SK-N-SH treated with all-trans-retinoic acid at 6 μM for 48 hours (cell line): ENCODE measurements around the gene JMY.

Experiments used
- ATAC-seq: fragments of 200-7000 bp; cut with Tn5 transposase; 3 replicates; pipeline ENCODE4 v1.9.1; 2020; ENCODE audit warnings: mild to moderate bottlenecking, moderate library complexity
- BACH2 ChIP-seq: fragments of 250-450 bp; sonication (Bioruptor Pico); IDR thresholded peaks from 2 replicates; pipeline ENCODE4 v1.9.0; 2021; ENCODE audit warnings: mild to moderate bottlenecking, borderline replicate concordance
- CSDC2 ChIP-seq: fragments of 250-450 bp; sonication (Bioruptor Pico); IDR thresholded peaks from 2 replicates; pipeline ENCODE4 v1.5.0; 2020; ENCODE audit warnings: mild to moderate bottlenecking, moderate library complexity
- CSRNP3 ChIP-seq: fragments of 250-450 bp; sonication (Bioruptor Pico); IDR thresholded peaks from 2 replicates; pipeline ENCODE4 v1.5.1; 2021; ENCODE audit warnings: mild to moderate bottlenecking, moderate library complexity
- ESRRG ChIP-seq: fragments of 250-450 bp; sonication (Bioruptor Pico); IDR thresholded peaks from 2 replicates; pipeline ENCODE4 v1.6.1; 2021; ENCODE audit warnings: mild to moderate bottlenecking
- GLIS3 ChIP-seq: fragments of 250-450 bp; sonication (Bioruptor Pico); IDR thresholded peaks from 2 replicates; pipeline ENCODE4 v1.5.0; 2020; ENCODE audit warnings: mild to moderate bottlenecking, moderate library complexity
- ISL1 ChIP-seq: fragments of 250-450 bp; sonication (Bioruptor Pico); IDR thresholded peaks from 2 replicates; pipeline ENCODE4 v2.1.2; 2022; ENCODE audit warnings: mild to moderate bottlenecking, moderate library complexity
- OSR1 ChIP-seq: fragments of 250-450 bp; sonication (Bioruptor Pico); IDR thresholded peaks from 2 replicates; pipeline ENCODE4 v1.8.0; 2022; ENCODE audit warnings: moderate library complexity, mild to moderate bottlenecking, inconsistent platforms
- POU6F1 ChIP-seq: fragments of 250-450 bp; sonication (Bioruptor Pico); IDR thresholded peaks from 2 replicates; pipeline ENCODE4 v1.8.0; 2021; ENCODE audit warnings: low read depth, mild to moderate bottlenecking, moderate library complexity, borderline replicate concordance
- PPARA ChIP-seq: fragments of 250-450 bp; sonication (Bioruptor Pico); IDR thresholded peaks from 2 replicates; pipeline ENCODE4 v1.5.0; 2020; ENCODE audit warnings: mild to moderate bottlenecking, borderline replicate concordance
- RARB ChIP-seq: fragments of 250-450 bp; sonication (Bioruptor Pico); IDR thresholded peaks from 2 replicates; pipeline ENCODE4 v1.8.0; 2021; ENCODE audit warnings: mild to moderate bottlenecking, moderate library complexity
- SNAI2 ChIP-seq: fragments of 250-450 bp; sonication (Bioruptor Pico); IDR thresholded peaks from 2 replicates; pipeline ENCODE4 v1.5.0; 2020; ENCODE audit warnings: mild to moderate bottlenecking, moderate library complexity
- ZFP3 ChIP-seq: fragments of 250-450 bp; sonication (Bioruptor Pico); IDR thresholded peaks from 2 replicates; pipeline ENCODE4 v1.5.0; 2020; ENCODE audit warnings: mild to moderate bottlenecking, moderate library complexity
- ZFP30 ChIP-seq: fragments of 450-650 bp; formaldehyde crosslinking; IDR thresholded peaks from 2 replicates; pipeline ENCODE4 v1.5.0; 2022; ENCODE audit warnings: mild to moderate bottlenecking, moderate library complexity
- ZNF565 ChIP-seq: fragments of 450-650 bp; formaldehyde crosslinking; conservative IDR thresholded peaks from 2 replicates; pipeline ENCODE4 v1.5.0; 2020; ENCODE audit warnings: low read depth, mild to moderate bottlenecking, moderate library complexity
- ZNF70 ChIP-seq: fragments of 450-650 bp; formaldehyde crosslinking; IDR thresholded peaks from 2 replicates; pipeline ENCODE4 v1.5.0; 2020; ENCODE audit warnings: mild to moderate bottlenecking, moderate library complexity
- ZNF8 ChIP-seq: fragments of 450-650 bp; formaldehyde crosslinking; IDR thresholded peaks from 2 replicates; pipeline ENCODE4 v1.5.0; 2020; ENCODE audit warnings: mild to moderate bottlenecking, moderate library complexity
- TF ChIP-seq, protein P1 (sequence below): fragments of 250-450 bp; sonication (Bioruptor Pico); IDR thresholded peaks from 2 replicates; pipeline ENCODE4 v1.5.0; 2020; ENCODE audit warnings: mild to moderate bottlenecking, moderate library complexity
- TF ChIP-seq, protein P2 (sequence below): fragments of 250-450 bp; sonication (Bioruptor Pico); IDR thresholded peaks from 2 replicates; pipeline ENCODE4 v1.5.1; 2020; ENCODE audit warnings: low read depth, mild to moderate bottlenecking, moderate library complexity
- TF ChIP-seq, protein P3 (sequence below): fragments of 250-450 bp; sonication (Bioruptor Pico); IDR thresholded peaks from 2 replicates; pipeline ENCODE4 v1.8.0; 2020; ENCODE audit warnings: mild to moderate bottlenecking, moderate library complexity, borderline replicate concordance

Gene JMY

DNA sequence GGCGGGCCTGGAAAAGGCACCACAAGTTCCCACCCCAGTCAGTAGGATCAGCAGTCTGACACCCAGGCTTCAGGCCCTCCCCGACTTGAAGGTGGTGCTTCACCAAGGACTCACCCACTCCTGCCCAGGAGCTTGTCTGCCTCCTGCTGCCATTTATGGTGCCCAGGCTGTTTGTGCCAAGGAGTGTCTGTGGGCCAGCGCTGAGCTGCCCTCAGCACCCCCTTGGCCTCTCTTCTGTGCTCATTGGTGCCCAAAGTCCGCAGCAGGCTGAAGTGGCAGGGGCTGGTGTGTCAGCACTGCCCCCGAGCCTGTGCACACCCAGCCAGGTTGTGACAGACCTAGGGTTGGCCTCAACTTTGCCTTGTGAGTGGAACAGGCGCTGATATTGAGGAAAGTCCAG lies 23.5 kb downstream of the JMY start:
- TF ChIP-seq ZNF70 (CRISPR knock-in tag) = no peak
- no peak for TF ChIP-seq ESRRG
- TF ChIP-seq PPARA (CRISPR knock-in tag) = no peak
- TF ChIP-seq ISL1 = no peak
- TF ChIP-seq, protein P1, sequence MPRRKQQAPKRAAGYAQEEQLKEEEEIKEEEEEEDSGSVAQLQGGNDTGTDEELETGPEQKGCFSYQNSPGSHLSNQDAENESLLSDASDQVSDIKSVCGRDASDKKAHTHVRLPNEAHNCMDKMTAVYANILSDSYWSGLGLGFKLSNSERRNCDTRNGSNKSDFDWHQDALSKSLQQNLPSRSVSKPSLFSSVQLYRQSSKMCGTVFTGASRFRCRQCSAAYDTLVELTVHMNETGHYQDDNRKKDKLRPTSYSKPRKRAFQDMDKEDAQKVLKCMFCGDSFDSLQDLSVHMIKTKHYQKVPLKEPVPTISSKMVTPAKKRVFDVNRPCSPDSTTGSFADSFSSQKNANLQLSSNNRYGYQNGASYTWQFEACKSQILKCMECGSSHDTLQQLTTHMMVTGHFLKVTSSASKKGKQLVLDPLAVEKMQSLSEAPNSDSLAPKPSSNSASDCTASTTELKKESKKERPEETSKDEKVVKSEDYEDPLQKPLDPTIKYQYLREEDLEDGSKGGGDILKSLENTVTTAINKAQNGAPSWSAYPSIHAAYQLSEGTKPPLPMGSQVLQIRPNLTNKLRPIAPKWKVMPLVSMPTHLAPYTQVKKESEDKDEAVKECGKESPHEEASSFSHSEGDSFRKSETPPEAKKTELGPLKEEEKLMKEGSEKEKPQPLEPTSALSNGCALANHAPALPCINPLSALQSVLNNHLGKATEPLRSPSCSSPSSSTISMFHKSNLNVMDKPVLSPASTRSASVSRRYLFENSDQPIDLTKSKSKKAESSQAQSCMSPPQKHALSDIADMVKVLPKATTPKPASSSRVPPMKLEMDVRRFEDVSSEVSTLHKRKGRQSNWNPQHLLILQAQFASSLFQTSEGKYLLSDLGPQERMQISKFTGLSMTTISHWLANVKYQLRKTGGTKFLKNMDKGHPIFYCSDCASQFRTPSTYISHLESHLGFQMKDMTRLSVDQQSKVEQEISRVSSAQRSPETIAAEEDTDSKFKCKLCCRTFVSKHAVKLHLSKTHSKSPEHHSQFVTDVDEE (CRISPR knock-in tag) = no peak
- ATAC-seq = no peak

DNA sequence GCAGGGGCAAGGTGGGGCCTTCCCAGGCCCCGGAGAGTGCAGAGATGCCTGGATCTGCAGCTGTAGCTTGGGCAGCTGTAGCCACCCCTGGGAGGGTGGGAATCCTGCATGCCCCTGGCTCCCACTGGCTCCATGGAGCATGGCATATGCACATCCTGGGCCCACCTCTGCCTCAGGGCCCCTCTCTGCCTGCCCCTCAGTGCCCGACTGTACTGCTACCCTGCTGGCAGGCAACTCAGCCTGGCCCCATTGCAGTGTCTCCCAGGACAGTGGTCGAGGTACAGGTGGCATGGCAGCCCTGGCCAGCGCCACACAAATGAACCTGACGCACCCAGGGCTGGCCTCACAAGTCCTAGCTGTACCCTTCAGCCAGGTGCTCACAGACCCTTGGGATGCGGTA lies 23.9 kb downstream of the JMY start:
- ATAC-seq = no peak
- TF ChIP-seq CSRNP3 (no peak), ZFP3 (CRISPR knock-in tag) (no peak), BACH2 (CRISPR knock-in tag) (no peak), PPARA (CRISPR knock-in tag) (no peak), CSDC2 (CRISPR knock-in tag) (no peak), ZNF8 (CRISPR knock-in tag) (no peak), ZFP30 (CRISPR knock-in tag) (no peak), GLIS3 (CRISPR knock-in tag) (no peak)
- TF ChIP-seq, protein P2, sequence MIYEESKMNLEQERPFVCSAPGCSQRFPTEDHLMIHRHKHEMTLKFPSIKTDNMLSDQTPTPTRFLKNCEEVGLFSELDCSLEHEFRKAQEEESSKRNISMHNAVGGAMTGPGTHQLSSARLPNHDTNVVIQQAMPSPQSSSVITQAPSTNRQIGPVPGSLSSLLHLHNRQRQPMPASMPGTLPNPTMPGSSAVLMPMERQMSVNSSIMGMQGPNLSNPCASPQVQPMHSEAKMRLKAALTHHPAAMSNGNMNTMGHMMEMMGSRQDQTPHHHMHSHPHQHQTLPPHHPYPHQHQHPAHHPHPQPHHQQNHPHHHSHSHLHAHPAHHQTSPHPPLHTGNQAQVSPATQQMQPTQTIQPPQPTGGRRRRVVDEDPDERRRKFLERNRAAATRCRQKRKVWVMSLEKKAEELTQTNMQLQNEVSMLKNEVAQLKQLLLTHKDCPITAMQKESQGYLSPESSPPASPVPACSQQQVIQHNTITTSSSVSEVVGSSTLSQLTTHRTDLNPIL (CRISPR knock-in tag) = no peak
- TF ChIP-seq, protein P3, sequence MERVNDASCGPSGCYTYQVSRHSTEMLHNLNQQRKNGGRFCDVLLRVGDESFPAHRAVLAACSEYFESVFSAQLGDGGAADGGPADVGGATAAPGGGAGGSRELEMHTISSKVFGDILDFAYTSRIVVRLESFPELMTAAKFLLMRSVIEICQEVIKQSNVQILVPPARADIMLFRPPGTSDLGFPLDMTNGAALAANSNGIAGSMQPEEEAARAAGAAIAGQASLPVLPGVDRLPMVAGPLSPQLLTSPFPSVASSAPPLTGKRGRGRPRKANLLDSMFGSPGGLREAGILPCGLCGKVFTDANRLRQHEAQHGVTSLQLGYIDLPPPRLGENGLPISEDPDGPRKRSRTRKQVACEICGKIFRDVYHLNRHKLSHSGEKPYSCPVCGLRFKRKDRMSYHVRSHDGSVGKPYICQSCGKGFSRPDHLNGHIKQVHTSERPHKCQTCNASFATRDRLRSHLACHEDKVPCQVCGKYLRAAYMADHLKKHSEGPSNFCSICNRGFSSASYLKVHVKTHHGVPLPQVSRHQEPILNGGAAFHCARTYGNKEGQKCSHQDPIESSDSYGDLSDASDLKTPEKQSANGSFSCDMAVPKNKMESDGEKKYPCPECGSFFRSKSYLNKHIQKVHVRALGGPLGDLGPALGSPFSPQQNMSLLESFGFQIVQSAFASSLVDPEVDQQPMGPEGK = no peak
- TF ChIP-seq, protein P1 (CRISPR knock-in tag) = no peak

DNA sequence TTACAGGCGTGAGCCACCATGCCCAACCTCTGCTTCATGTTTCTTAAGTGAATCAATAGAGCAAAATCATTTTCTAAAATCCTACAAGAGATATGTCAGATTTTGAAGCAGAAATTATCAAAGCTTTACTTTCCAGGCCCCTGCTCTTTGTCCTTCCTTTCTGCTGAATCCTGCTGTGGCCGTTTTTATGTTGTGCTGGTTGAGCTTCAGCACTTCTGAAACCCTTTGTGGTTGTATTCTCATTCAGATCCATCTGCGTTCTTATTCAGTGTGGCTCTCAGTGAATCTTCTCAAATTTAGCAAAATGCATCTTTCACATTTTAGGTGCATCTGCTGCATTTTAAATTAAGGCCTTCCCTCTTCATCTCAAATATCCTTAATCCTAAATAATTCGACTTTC lies 26.0 kb downstream of the JMY start:
- TF ChIP-seq SNAI2 (CRISPR knock-in tag) (no peak), POU6F1 (CRISPR knock-in tag) (no peak), OSR1 (CRISPR knock-in tag) (no peak), PPARA (CRISPR knock-in tag) (no peak), ZNF565 (CRISPR knock-in tag) (no peak), ZNF8 (CRISPR knock-in tag) (no peak), RARB (no peak), ZNF70 (CRISPR knock-in tag) (no peak), ISL1 (no peak)
- TF ChIP-seq, all 23 proteins: peak for 0
- ATAC-seq = no peak
